T-helper 17 cell (primary cell): ENCODE data around the gene ERAP2. TPM values are rescaled to one million over a fixed set of nuclear protein-coding genes. Genes with fewer than 3 reads are reported as not detected.
"Not testable (repeated sequence)": the region's sequence is repeated elsewhere in the genome, so short reads cannot be mapped to it uniquely, and the experiment has no call there.

ENCODE experiments used
- ATAC-seq: fragments of 150-1000 bp; cut with Tn5 transposase; 2 replicates; pipeline ENCODE4 v1.10.0; 2021; ENCODE audit warnings: mild to moderate bottlenecking, moderate library complexity
- DNase-seq, 3 donors: peaks; one replicate each; pipeline versions ENCODE4 v3.0.0 to v3.0.0-alpha.2; 2020 to 2021
- H3K9me3 ChIP-seq: one replicate; pipeline ENCODE4 v1.7.0; 2013; ENCODE audit warnings: low read length, mild to moderate bottlenecking; ENCODE audit not compliant: control insufficient read depth, poor library complexity, severe bottlenecking
- H3K27ac Mint-ChIP-seq: one replicate; pipeline ENCODE4 v1.8.0; 2022; ENCODE audit warnings: mild to moderate bottlenecking, moderate library complexity, mixed read lengths
- H3K27me3 Mint-ChIP-seq: one replicate; pipeline ENCODE4 v1.8.0; 2022; ENCODE audit warnings: mixed read lengths
- H3K36me3 Mint-ChIP-seq: one replicate; pipeline ENCODE4 v1.8.0; 2022; ENCODE audit warnings: low read depth, mixed read lengths
- H3K4me1 Mint-ChIP-seq: one replicate; pipeline ENCODE4 v1.8.0; 2022; ENCODE audit warnings: mild to moderate bottlenecking, mixed read lengths
- H3K4me3 Mint-ChIP-seq: one replicate; pipeline ENCODE4 v1.8.0; 2022; ENCODE audit warnings: mild to moderate bottlenecking, moderate library complexity, mixed read lengths
- total RNA-seq, 4 donors: library from RNA in 2 of 4; stranded (reverse) in 2 of 4; gene quantifications; one replicate each; pipeline ENCODE4 v1.2.3 and lab custom pipeline; 2022 to 2026

Gene ERAP2
- total RNA-seq, 2 donors from 2014 or later: 42.7 to 65.6 TPM

DNA sequence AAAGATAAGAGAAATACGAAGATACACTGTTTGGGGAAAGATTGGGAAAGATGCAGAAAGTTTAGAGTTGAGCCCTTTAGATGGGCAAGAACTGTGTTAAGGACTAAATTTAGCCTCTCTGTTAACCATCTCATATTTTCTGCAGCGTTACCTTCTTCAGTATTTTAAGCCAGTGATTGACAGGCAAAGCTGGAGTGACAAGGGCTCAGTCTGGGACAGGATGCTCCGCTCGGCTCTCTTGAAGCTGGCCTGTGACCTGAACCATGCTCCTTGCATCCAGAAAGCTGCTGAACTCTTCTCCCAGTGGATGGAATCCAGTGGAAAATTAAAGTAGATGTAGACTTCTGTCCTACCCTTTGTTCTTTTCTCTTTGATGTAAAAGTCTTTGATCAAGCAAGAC, 33.1 kb downstream of the ERAP2 start:
- Mint-ChIP-seq H3K4me1 (peaks cover 8% of the 10 kb centered on the region), H3K36me3 (peaks cover 10% of the 10 kb centered on the region), H3K27me3 (no peaks in the 10 kb centered on the region), H3K27ac (peak overlapping the region; percentile 59), H3K4me3 (no peak overlapping the region)
- H3K9me3 ChIP-seq: no peaks in the 10 kb centered on the region
- DNase-seq (no peak), ATAC-seq (no peak)

DNA sequence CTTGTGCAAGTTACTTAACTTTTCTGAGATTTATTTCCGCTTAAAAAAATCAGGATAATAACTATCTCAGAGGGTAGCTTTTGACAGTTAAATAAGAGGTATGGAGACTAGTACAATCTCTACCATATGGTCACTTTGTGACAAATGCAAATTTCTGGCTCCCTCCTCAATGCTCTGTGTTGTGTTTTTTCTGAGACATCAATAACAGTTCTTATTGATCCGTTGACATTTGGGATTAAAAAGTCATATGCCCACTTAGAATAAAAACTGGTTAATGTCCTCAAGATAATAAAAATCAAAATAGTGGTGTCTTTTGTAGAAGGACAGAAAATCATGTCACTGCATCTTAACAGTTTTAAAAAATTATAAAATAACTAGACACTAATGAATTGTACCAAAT, 34.8 kb downstream of the ERAP2 start:
- Mint-ChIP-seq H3K4me3 (no peak overlapping the region), H3K4me1 (peaks cover 6% of the 10 kb centered on the region), H3K36me3 (peaks cover 11% of the 10 kb centered on the region), H3K27me3 (no peaks in the 10 kb centered on the region), H3K27ac (no peak overlapping the region)
- ATAC-seq (no peak), DNase-seq (no peak)
- no peaks in the 10 kb centered on the region for H3K9me3 ChIP-seq

DNA sequence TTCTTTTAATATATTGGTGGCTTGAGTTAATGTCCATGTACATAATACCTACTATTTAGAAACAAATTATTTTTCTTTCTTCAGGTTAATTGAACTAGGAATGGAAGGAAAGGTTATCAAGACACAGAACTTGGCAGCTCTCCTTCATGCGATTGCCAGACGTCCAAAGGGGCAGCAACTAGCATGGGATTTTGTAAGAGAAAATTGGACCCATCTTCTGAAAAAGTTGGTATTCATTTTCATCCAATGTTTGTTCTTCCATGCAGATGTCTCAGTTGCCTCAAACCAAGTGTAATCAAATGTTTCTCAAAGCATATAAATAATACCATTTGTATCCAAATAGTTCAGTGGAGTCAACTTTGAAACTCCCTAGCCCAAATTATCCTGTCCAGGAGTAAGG, 36.9 kb downstream of the ERAP2 start:
- Mint-ChIP-seq H3K4me1 (peaks cover 5% of the 10 kb centered on the region), H3K4me3 (no peak overlapping the region), H3K27ac (no peak overlapping the region), H3K27me3 (no peaks in the 10 kb centered on the region), H3K36me3 (peaks cover 11% of the 10 kb centered on the region)
- ATAC-seq (no peak), DNase-seq (no peak)
- H3K9me3 ChIP-seq: no peaks in the 10 kb centered on the region

DNA sequence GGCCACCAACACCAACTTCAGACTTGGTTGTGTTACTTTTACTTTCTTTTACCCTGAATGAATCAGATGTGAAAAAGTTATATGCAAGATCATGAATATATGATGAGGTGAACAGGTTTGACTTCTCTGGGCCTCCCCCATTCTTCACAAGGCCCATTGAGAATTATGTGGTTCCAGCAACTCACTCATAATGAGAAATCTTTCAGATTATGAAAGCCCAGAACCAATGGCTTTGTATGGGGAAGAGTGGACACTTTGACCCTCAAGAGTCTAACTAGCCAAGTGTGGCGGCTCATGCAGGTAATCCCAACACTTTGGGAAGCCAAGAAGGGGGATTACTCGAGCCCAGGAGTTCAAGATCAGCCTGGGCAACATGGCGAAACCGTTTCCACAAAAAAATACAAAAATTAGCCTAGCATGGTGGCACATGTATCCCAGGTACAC, 43.5 kb downstream of the ERAP2 start:
- no peak overlapping the region for H3K4me3 Mint-ChIP-seq
- H3K4me1 Mint-ChIP-seq: peaks cover 16% of the 10 kb centered on the region
- peak overlapping the region; percentile 51 for H3K27ac Mint-ChIP-seq
- DNase-seq (no peak), ATAC-seq (no peak)
- no peaks in the 10 kb centered on the region for H3K27me3 Mint-ChIP-seq
- no peaks in the 10 kb centered on the region for H3K36me3 Mint-ChIP-seq
- no peaks in the 10 kb centered on the region for H3K9me3 ChIP-seq

DNA sequence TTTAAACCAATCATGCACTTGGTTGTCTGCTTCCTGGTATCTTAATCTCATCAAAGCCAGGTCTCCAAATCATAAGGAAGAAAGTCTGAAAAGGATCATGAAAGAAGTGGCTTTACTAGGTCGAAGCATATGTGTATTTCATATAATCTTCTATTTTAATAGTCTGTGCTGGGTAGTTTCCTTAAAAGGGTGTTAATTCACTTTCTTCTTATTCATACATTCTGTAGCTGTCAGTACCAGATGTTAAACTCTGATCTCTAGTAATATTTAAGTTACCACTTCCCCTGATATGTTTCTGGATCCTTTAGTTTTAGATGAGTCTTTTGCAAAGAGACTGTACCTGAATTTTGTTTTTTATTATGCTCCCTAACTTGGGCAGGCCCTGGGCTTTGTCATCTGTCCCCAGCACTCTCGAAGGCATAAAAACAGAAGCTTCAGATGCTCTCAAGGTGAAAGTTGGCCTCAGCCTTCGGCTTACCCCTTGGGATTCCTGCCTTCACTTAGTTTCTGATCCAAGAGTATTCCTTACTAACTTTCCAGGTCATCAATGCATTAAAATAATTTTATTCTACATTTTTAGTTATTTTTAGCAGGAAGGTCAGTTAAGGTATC, 44.5 kb downstream of the ERAP2 start:
- Mint-ChIP-seq H3K27ac (peak overlapping the region; percentile 51), H3K4me3 (no peak overlapping the region), H3K27me3 (no peaks in the 10 kb centered on the region), H3K36me3 (no peaks in the 10 kb centered on the region), H3K4me1 (peaks cover 16% of the 10 kb centered on the region)
- DNase-seq (no peak), ATAC-seq (no peak)
- H3K9me3 ChIP-seq: no peaks in the 10 kb centered on the region

DNA sequence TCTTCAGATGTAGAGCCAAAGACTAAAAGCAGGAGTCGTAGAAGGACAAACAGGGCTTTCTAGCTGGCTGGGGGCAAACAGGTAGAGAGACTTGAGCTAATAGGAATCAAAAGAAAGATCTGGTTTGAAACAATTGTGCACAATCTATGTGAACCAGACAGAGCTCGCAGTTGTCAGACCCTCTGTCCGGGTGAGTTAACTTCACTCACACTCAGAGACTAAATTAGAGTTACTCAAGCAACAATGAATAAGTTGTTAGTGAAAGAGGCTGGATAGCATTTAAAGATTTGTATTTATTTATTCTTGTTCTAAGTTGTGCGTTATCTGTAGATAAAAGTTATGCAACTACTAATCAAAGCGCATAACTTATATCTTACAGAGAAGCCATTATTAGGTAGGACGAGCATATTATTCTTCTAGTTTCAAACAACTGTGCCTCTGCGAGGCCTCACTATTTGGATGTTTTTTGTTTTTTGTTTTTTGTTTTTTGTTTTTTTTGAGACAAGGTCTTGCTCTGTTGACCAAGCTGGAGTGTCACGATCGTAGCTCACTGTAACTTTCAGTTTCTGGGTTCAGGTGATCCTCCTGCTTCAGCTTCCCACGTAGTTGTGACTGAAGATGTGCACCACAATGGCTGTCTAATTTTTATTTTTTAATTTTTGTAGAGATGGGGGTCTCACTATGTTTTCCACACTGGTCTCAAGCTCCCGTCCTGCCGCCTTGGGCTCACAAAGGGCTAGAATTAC, 46.4 kb downstream of the ERAP2 start:
- peaks cover 16% of the 10 kb centered on the region for H3K4me1 Mint-ChIP-seq
- ATAC-seq (no peak), DNase-seq (no peak)
- no peaks in the 10 kb centered on the region for H3K9me3 ChIP-seq
- no peak overlapping the region for H3K27ac Mint-ChIP-seq
- H3K27me3 Mint-ChIP-seq: no peaks in the 10 kb centered on the region
- no peaks in the 10 kb centered on the region for H3K36me3 Mint-ChIP-seq
- H3K4me3 Mint-ChIP-seq: no peak overlapping the region

DNA sequence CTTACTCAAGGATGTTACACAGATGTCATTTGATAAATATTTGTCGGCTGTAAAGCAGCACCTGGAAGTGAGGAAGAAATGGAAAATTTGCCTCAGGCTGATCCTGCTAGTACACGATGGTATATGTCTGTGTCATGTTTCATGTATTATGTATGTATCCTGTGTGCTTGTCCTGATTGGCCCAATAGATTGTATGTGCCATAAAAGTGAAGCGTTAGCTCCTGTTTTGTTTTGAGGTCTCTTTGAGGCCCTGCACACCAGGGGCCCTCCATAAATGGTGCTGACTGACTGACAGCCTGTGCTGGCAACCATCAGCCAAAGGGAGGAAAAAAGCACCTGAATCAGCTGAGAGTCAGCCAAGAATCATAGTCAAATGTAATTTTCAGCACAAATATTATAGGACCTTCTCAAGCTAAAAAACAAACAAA, 47.7 kb downstream of the ERAP2 start:
- no peak for DNase-seq
- H3K4me3 Mint-ChIP-seq: no peak overlapping the region

DNA sequence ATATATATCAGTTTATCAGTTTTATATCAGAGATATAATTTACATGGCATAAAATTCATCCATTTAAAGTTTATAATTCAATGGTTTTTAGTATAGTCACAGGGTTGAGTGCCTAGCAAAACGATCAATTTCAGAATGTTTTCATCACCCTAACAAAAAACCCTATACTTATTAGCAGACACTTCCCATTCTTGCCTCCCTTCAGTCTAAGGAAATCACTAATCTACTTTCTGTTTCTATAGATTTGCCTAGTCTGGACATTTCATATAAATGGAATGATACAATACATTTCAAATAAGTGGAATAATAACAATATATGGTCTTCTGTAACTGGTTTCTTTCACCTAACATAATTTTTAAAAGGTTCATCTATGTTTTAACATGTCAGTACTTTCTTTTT, 50.0 kb downstream of the ERAP2 start:
- no peaks in the 10 kb centered on the region for H3K27me3 Mint-ChIP-seq
- H3K36me3 Mint-ChIP-seq: no peaks in the 10 kb centered on the region
- no peak overlapping the region for H3K4me3 Mint-ChIP-seq
- peaks cover 26% of the 10 kb centered on the region for H3K4me1 Mint-ChIP-seq
- H3K9me3 ChIP-seq: no peaks in the 10 kb centered on the region
- ATAC-seq (no peak), DNase-seq (no peak)
- H3K27ac Mint-ChIP-seq: no peak overlapping the region

More for the DNA sequence above, 47.7 kb downstream of the ERAP2 start:
- Mint-ChIP-seq H3K27me3 (no peaks in the 10 kb centered on the region), H3K36me3 (no peaks in the 10 kb centered on the region), H3K4me1 (peaks cover 19% of the 10 kb centered on the region), H3K27ac (peak overlapping the region; percentile 75)
- no peaks in the 10 kb centered on the region for H3K9me3 ChIP-seq
- ATAC-seq: peak; percentile 51

DNA sequence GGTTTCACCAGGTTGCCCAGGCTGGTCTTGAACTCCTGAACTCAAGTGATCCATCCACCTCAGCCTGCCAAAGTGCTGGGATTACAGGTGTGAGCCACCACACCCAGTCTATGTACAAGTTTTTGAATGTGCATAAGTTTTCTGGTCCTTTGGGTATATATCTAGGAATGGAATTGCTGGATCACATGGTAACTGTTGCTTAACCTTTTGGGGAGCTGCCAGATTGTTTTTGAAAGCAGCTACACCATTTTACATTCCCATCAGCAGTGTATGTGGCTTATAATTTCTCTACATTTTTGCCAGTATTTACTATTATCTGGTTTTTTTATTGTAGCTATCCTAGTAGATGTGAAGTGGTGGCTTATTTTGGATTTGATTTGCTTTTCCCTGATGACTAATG, 50.7 kb downstream of the ERAP2 start:
- H3K36me3 Mint-ChIP-seq: no peaks in the 10 kb centered on the region
- DNase-seq: no peak
- no peaks in the 10 kb centered on the region for H3K27me3 Mint-ChIP-seq
- ATAC-seq: no peak
- no peak overlapping the region for H3K4me3 Mint-ChIP-seq
- no peak overlapping the region for H3K27ac Mint-ChIP-seq
- H3K4me1 Mint-ChIP-seq: peaks cover 30% of the 10 kb centered on the region
- H3K9me3 ChIP-seq: no peaks in the 10 kb centered on the region

DNA sequence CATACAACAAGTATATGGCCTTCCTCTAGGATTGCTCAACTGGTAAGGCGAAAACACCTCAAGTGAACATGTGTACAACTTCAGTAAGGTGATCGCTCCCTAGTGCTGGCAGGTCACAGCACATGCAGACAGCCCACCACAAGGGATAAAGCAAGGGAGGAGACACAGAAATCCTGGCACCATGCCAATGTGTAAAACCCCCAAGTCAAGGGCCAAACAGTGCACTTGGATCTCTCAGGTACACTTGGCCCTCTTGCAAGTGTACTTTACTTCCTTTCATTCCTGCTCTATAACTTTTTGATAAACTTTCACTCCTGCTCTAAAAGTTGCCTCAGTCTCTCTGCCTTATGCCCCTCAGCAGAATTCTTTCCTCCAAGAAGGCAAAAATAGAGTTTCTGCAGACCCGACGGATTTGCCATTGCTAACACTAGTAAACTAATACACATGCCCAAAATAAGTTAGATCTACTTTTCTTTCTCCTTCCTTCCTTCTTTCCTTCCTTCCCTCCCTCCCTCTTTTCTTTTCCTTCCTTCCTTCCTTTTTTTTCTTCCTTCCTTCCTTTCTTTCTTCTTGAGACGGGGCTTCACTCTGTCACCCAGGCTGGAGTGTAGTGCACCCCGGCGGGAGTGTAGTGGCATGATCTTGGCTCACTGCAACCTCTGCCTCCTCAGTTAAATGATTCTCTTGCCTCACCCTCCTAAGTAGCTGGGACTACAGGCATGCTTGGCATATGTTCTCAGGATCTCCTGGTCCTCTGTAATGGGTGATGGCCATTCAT, 52.8 kb downstream of the ERAP2 start:
- Mint-ChIP-seq H3K4me1 (peaks cover 37% of the 10 kb centered on the region), H3K27ac (no peak overlapping the region), H3K27me3 (no peaks in the 10 kb centered on the region), H3K4me3 (no peak overlapping the region), H3K36me3 (no peaks in the 10 kb centered on the region)
- DNase-seq (no peak), ATAC-seq (no peak)
- no peaks in the 10 kb centered on the region for H3K9me3 ChIP-seq

DNA sequence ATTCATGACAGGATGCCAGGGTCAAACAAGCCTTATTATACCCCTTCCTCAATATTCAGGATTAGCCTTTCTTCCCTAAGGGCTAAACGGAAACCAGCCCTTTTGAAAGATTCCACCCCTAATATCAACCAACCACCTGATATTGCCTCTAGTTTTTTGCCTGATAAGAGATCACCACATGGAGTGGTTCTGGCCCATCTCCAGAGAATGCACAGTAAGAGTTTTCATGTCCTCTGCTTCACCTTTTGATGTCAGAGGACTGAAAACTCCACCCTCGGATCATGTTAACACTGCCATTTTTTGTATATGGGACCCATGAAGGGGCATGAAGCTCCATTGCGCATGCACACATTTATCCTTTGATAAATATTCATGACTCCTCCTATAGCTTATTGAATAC, 53.8 kb downstream of the ERAP2 start:
- H3K36me3 Mint-ChIP-seq: no peaks in the 10 kb centered on the region
- no peaks in the 10 kb centered on the region for H3K9me3 ChIP-seq
- ATAC-seq (no peak), DNase-seq (no peak)
- peaks cover 43% of the 10 kb centered on the region for H3K4me1 Mint-ChIP-seq
- no peak overlapping the region for H3K27ac Mint-ChIP-seq
- H3K27me3 Mint-ChIP-seq: no peaks in the 10 kb centered on the region
- H3K4me3 Mint-ChIP-seq: no peak overlapping the region

DNA sequence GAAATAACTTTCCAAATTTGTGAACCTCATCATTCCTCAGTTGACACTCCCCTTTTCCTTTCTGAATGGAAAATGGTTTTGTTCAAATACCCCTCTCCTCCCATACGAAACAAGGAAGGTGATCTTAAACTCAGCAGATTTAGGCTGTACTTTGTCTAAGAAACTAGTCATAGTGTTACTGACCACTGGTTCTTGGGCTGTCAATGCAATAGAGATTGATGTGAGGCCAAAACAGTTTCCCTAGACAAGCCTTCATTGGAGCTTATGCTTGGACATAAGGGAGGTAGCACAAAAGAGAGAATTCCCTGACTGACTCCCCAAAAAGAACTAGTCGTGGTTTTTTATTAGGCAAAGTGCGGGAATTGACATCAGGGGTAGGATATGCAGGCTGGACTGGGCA, 54.3 kb downstream of the ERAP2 start:
- H3K4me3 Mint-ChIP-seq: peak overlapping the region; percentile 36
- ATAC-seq: no peak

DNA sequence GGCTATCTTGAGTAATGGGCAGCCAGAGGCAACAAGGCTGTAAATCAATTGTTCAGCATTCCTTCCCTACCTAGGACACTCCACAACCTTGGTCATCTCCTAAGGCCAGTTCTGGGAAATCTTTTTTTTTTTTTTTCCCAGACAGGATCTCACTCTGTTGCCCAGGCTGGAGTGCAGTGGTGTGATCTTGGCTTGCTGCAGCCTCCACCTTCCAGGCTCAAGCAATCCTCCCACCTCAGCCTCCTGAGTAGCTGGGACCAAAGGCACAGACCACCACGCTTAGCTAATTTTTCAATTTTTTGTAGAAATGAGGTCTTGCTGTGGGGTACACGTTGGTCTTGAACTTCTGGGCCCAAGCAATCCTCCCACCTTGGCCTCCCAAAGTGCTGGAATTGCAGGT, 54.7 kb downstream of the ERAP2 start:
- H3K9me3 ChIP-seq, H3K36me3 Mint-ChIP-seq, H3K4me3 Mint-ChIP-seq, H3K27me3 Mint-ChIP-seq, ATAC-seq, DNase-seq: not testable (repeated sequence)
- peaks cover 43% of the 10 kb centered on the region for H3K4me1 Mint-ChIP-seq
- H3K27ac Mint-ChIP-seq: peak overlapping the region; percentile 98

More for the DNA sequence above, 54.3 kb downstream of the ERAP2 start:
- H3K27ac Mint-ChIP-seq: no peak overlapping the region
- H3K36me3 Mint-ChIP-seq: no peaks in the 10 kb centered on the region
- peaks cover 43% of the 10 kb centered on the region for H3K4me1 Mint-ChIP-seq
- H3K27me3 Mint-ChIP-seq: no peaks in the 10 kb centered on the region
- H3K9me3 ChIP-seq: no peaks in the 10 kb centered on the region
- no peak for DNase-seq
